Calu3 (cell line): ENCODE results near the gene FUBP3. TPM values are rescaled to one million over a fixed set of nuclear protein-coding genes. Genes with fewer than 3 reads are reported as not detected.
A peak's percentile ranks its signal among the peaks of the same experiment; 100 is the strongest.

ENCODE experiments used
- BruUV-seq: library from RNA; stranded (reverse); fragments of 400-500 nt; replicated peaks from 2 replicates; lab custom pipeline; 2021; lab: Mats Ljungman, UMichigan
- CTCF ChIA-PET: fragments of 300-600 bp; sonication (Branson Sonifier 250); formaldehyde crosslinking; loops from one replicate; lab custom pipeline; 2022; ENCODE audit warnings: antibody characterized with exemption; lab: Charles Lee
- DNase-seq: peaks from one replicate; pipeline ENCODE4 v3.0.0; 2022
- H3K27ac Mint-ChIP-seq: one replicate; pipeline ENCODE4 v1.8.0; 2022; ENCODE audit warnings: mixed read lengths; ENCODE audit not compliant: unreplicated experiment
- H3K27me3 Mint-ChIP-seq: one replicate; pipeline ENCODE4 v1.8.0; 2022; ENCODE audit warnings: mixed read lengths; ENCODE audit not compliant: unreplicated experiment
- H3K36me3 Mint-ChIP-seq: one replicate; pipeline ENCODE4 v1.8.0; 2022; ENCODE audit warnings: mild to moderate bottlenecking, moderate library complexity, mixed read lengths; ENCODE audit not compliant: insufficient read depth, unreplicated experiment
- H3K4me1 Mint-ChIP-seq: one replicate; pipeline ENCODE4 v1.8.0; 2022; ENCODE audit warnings: mild to moderate bottlenecking, low read depth, mixed read lengths; ENCODE audit not compliant: unreplicated experiment
- H3K4me3 Mint-ChIP-seq: one replicate; pipeline ENCODE4 v1.8.0; 2022; ENCODE audit warnings: mild to moderate bottlenecking, low read depth, moderate library complexity, mixed read lengths; ENCODE audit not compliant: unreplicated experiment
- H3K9me3 Mint-ChIP-seq: one replicate; pipeline ENCODE4 v1.8.0; 2022; ENCODE audit warnings: low read depth, mixed read lengths; ENCODE audit not compliant: unreplicated experiment
- intact Hi-C: fragments of 100-400 bp; cut with micrococcal nuclease; formaldehyde crosslinking; loops from one replicate; pipeline ENCODE4 v1.10.0; 2022; ENCODE audit not compliant: unreplicated experiment
- total RNA-seq: library from RNA; stranded (reverse); gene quantifications from 2 replicates; pipeline ENCODE4 v1.2.3, GENCODE V29; 2022
- TF ChIP-seq, protein P1 (sequence below): fragments of 200-600 bp; IDR thresholded peaks from one replicate; pipeline ENCODE4 v1.8.0; 2022; ENCODE audit warnings: antibody characterized with exemption; ENCODE audit not compliant: unreplicated experiment

Gene FUBP3
- total RNA-seq, 1 experiment from 2014 or later: 51.0 TPM

DNA sequence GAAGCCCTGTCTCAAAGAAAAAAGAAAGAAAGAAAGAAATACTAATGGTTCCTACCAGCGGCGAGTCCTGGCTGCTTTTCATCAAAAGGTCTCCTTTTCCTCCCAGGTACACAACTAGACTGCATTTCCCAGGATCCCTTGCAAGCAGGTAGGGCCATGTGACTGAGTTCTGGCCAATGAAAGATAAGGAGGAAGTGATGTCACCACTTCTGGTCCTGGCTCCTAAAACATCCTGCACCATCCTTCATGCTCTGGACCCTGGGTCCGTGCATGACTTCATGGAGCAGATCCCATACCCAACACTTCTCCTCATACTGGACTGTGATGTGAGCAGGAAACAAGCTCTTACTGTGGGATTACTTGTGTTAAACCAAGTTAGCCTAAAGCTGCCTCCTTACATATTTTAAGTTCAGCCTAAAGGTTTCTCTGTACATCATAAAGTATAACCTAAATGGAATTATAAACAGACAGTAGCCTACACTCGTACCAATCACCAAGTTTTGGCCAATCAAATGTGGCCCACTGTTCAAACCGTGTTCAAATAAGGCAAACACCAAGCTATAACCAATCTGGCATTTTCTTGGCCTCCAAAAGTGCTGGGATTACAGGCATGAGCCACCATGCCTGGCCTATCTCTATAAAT lies 30.2 kb upstream of the FUBP3 start:
- no peak overlapping the region for H3K4me3 Mint-ChIP-seq
- intact Hi-C loops: no loop called here
- no TSS peak for BruUV-seq
- H3K27me3 Mint-ChIP-seq: peaks cover 8% of the 10 kb centered on the region
- no peak for DNase-seq
- H3K27ac Mint-ChIP-seq: no peak overlapping the region
- no peaks in the 10 kb centered on the region for H3K9me3 Mint-ChIP-seq
- TF ChIP-seq, protein P1, sequence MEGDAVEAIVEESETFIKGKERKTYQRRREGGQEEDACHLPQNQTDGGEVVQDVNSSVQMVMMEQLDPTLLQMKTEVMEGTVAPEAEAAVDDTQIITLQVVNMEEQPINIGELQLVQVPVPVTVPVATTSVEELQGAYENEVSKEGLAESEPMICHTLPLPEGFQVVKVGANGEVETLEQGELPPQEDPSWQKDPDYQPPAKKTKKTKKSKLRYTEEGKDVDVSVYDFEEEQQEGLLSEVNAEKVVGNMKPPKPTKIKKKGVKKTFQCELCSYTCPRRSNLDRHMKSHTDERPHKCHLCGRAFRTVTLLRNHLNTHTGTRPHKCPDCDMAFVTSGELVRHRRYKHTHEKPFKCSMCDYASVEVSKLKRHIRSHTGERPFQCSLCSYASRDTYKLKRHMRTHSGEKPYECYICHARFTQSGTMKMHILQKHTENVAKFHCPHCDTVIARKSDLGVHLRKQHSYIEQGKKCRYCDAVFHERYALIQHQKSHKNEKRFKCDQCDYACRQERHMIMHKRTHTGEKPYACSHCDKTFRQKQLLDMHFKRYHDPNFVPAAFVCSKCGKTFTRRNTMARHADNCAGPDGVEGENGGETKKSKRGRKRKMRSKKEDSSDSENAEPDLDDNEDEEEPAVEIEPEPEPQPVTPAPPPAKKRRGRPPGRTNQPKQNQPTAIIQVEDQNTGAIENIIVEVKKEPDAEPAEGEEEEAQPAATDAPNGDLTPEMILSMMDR: no peak
- H3K36me3 Mint-ChIP-seq: no peaks in the 10 kb centered on the region
- CTCF ChIA-PET: no interaction called here
- no peaks in the 10 kb centered on the region for H3K4me1 Mint-ChIP-seq

GRCh38 chr9:130554606-130555005 lies 24.8 kb upstream of the FUBP3 start:
- intact Hi-C loops: no loop called here
- CTCF ChIA-PET: no interaction called here
- H3K27me3 Mint-ChIP-seq: peaks cover 10% of the 10 kb centered on the region
- H3K4me1 Mint-ChIP-seq: no peaks in the 10 kb centered on the region
- no peak for DNase-seq
- no peaks in the 10 kb centered on the region for H3K36me3 Mint-ChIP-seq
- no TSS peak for BruUV-seq
- H3K4me3 Mint-ChIP-seq: no peak overlapping the region
- H3K9me3 Mint-ChIP-seq: no peaks in the 10 kb centered on the region
- no peak overlapping the region for H3K27ac Mint-ChIP-seq
- TF ChIP-seq, protein P1: no peak

DNA sequence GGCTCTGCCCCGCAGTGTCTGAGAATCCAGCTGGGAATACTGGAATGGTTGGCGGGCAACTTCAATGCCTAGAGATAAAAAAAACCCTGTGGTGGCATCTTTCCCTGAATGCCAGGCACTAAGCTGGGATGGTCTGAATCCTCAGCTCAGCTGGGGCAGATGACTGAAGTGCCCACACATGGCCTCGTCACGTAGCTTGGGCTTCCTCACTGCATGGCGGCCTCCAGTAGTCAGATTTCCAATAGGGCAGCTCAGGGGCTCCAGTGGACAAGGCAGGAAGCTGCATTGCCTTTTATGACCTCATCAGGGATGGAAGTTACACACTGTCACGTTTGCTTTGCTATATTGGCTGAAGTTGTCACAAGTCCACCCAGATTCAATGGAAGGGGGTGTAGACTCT lies 24.3 kb upstream of the FUBP3 start:
- CTCF ChIA-PET: no interaction called here
- Mint-ChIP-seq H3K4me3 (no peak overlapping the region), H3K27ac (no peak overlapping the region), H3K36me3 (no peaks in the 10 kb centered on the region), H3K4me1 (no peaks in the 10 kb centered on the region), H3K9me3 (no peaks in the 10 kb centered on the region), H3K27me3 (peaks cover 10% of the 10 kb centered on the region)
- TF ChIP-seq, protein P1: no peak
- DNase-seq: no peak
- intact Hi-C loops: no loop called here
- BruUV-seq: no TSS peak

- Mint-ChIP-seq H3K4me1 (no peaks in the 10 kb centered on the region), H3K36me3 (no peaks in the 10 kb centered on the region), H3K27me3 (peaks cover 10% of the 10 kb centered on the region), H3K4me3 (no peak overlapping the region), H3K27ac (no peak overlapping the region), H3K9me3 (no peaks in the 10 kb centered on the region)
- intact Hi-C loops: no loop called here
- CTCF ChIA-PET: interaction anchor here (0.6 kb wide), 1 partner anchor 16 kb away, joined by 3 read pairs; no protein-coding TSS in a partner anchor
- no TSS peak for BruUV-seq
- TF ChIP-seq, protein P1: no peak
- peak; percentile 47 for DNase-seq
These were observed 23.4 kb upstream of the FUBP3 start for GRCh38 chr9:130555968-130556367.
